Hepatocyte (in vitro differentiated cells): ENCODE measurements around the gene SORCS3. TPM values are rescaled to one million over a fixed set of nuclear protein-coding genes. Genes with fewer than 3 reads are reported as not detected.

Experiments
- DNase-seq: peaks from one replicate; pipeline ENCODE4 v3.0.0-alpha.2; 2016; ENCODE audit warnings: low spot score
- H2AFZ ChIP-seq: fragments of 200-600 bp; sonication (generic); 2 replicates; pipeline ENCODE4 v1.6.0; 2016; ENCODE audit warnings: antibody characterized with exemption, mild to moderate bottlenecking
- H3K27ac ChIP-seq: fragments of 200-600 bp; sonication (generic); 2 replicates; pipeline ENCODE4 v1.5.1; 2016; ENCODE audit warnings: mild to moderate bottlenecking
- H3K27me3 ChIP-seq: fragments of 200-600 bp; sonication (generic); 2 replicates; pipeline ENCODE4 v1.6.1; 2016
- H3K36me3 ChIP-seq: fragments of 200-600 bp; sonication (generic); replicated peaks from 2 replicates; pipeline ENCODE4 v1.5.1; 2016; ENCODE audit warnings: low read depth; ENCODE audit not compliant: insufficient read depth
- H3K4me1 ChIP-seq: fragments of 200-600 bp; sonication (generic); 2 replicates; pipeline ENCODE4 v1.5.1; 2016; ENCODE audit warnings: mild to moderate bottlenecking, moderate library complexity; ENCODE audit not compliant: insufficient read depth
- H3K4me2 ChIP-seq: fragments of 200-600 bp; sonication (generic); 2 replicates; pipeline ENCODE4 v1.6.0; 2016
- H3K4me3 ChIP-seq: fragments of 200-600 bp; sonication (generic); 2 replicates; pipeline ENCODE4 v1.5.1; 2016; ENCODE audit warnings: mild to moderate bottlenecking
- H3K79me2 ChIP-seq: fragments of 200-600 bp; sonication (generic); 2 replicates; pipeline ENCODE4 v1.6.0; 2017; ENCODE audit warnings: mild to moderate bottlenecking
- H3K9me2 ChIP-seq: fragments of 200-600 bp; sonication (generic); replicated peaks from 2 replicates; pipeline ENCODE4 v1.6.0; 2017; ENCODE audit warnings: mild to moderate bottlenecking; ENCODE audit not compliant: insufficient read depth
- H3K9me3 ChIP-seq: fragments of 200-600 bp; sonication (generic); 2 replicates; pipeline ENCODE4 v1.5.1; 2016; ENCODE audit warnings: low read depth, mild to moderate bottlenecking
- H4K20me1 ChIP-seq: fragments of 200-600 bp; sonication (generic); 2 replicates; pipeline ENCODE4 v1.6.0; 2016; ENCODE audit warnings: mild to moderate bottlenecking; ENCODE audit not compliant: insufficient read depth, poor library complexity, severe bottlenecking
- EZH2 ChIP-seq: fragments of 200-600 bp; sonication (generic); IDR thresholded peaks from 2 replicates; pipeline ENCODE4 v1.6.1; 2016; ENCODE audit warnings: antibody characterized with exemption, mild to moderate bottlenecking, borderline replicate concordance
- EZH2phosphoT487 ChIP-seq: fragments of 200-600 bp; sonication (generic); IDR thresholded peaks from one replicate; pipeline ENCODE4 v1.6.1; 2018; ENCODE audit warnings: antibody characterized with exemption, mild to moderate bottlenecking, low read depth, moderate library complexity; ENCODE audit not compliant: unreplicated experiment, severe bottlenecking
- WGBS: methylation state at CpG from one replicate; pipeline ENCODE4 v1.1.6; 2016; ENCODE audit warnings: low lambda C conversion rate; ENCODE audit errors: missing lambda C conversion rate; 5-methylcytosine and 5-hydroxymethylcytosine counted together
- polyA plus RNA-seq: library from polyadenylated mRNA; unstranded; fragments of >200 nt; fragmentation: Nextera tagmentation; extraction: Ambion mirVana; gene quantifications from 2 replicates; pipeline ENCODE4 v1.2.1, GENCODE V29; 2016
- total RNA-seq: library from RNA; depleted of rRNA; stranded (reverse); fragments of >200 nt; gene quantifications from 2 replicates; pipeline ENCODE4 v1.2.3, GENCODE V29; 2014
- TF ChIP-seq, protein P1 (sequence below): fragments of 200-600 bp; sonication (generic); IDR thresholded peaks from 2 replicates; pipeline ENCODE4 v1.5.1; 2016; ENCODE audit warnings: antibody characterized with exemption, mild to moderate bottlenecking; ENCODE audit not compliant: poor library complexity

The SORCS3 gene
- total and polyA plus RNA-seq, 2 experiments from 2014 or later = 0.59 to 0.80 TPM

- WGBS = 85% methylated on average over 1 of the region's 1 CpG
- Histone ChIP-seq H3K4me2 (no peak overlapping the region), H4K20me1 (no peaks in the 10 kb centered on the region), H3K9me2 (no peaks in the 10 kb centered on the region), H3K9me3 (no peaks in the 10 kb centered on the region), H3K27me3 (no peaks in the 10 kb centered on the region), H3K36me3 (no peaks in the 10 kb centered on the region), H3K79me2 (no peaks in the 10 kb centered on the region), H2AFZ (no peak overlapping the region), H3K4me3 (no peak overlapping the region), H3K27ac (no peak overlapping the region), H3K4me1 (no peaks in the 10 kb centered on the region)
- no peak for DNase-seq
- no peak for TF ChIP-seq EZH2
- TF ChIP-seq, protein P1, sequence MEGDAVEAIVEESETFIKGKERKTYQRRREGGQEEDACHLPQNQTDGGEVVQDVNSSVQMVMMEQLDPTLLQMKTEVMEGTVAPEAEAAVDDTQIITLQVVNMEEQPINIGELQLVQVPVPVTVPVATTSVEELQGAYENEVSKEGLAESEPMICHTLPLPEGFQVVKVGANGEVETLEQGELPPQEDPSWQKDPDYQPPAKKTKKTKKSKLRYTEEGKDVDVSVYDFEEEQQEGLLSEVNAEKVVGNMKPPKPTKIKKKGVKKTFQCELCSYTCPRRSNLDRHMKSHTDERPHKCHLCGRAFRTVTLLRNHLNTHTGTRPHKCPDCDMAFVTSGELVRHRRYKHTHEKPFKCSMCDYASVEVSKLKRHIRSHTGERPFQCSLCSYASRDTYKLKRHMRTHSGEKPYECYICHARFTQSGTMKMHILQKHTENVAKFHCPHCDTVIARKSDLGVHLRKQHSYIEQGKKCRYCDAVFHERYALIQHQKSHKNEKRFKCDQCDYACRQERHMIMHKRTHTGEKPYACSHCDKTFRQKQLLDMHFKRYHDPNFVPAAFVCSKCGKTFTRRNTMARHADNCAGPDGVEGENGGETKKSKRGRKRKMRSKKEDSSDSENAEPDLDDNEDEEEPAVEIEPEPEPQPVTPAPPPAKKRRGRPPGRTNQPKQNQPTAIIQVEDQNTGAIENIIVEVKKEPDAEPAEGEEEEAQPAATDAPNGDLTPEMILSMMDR = no peak
- TF ChIP-seq EZH2phosphoT487 = no peak
Observed at GRCh38 chr10:105109164-105109563, 468.1 kb downstream of the SORCS3 start.

DNA sequence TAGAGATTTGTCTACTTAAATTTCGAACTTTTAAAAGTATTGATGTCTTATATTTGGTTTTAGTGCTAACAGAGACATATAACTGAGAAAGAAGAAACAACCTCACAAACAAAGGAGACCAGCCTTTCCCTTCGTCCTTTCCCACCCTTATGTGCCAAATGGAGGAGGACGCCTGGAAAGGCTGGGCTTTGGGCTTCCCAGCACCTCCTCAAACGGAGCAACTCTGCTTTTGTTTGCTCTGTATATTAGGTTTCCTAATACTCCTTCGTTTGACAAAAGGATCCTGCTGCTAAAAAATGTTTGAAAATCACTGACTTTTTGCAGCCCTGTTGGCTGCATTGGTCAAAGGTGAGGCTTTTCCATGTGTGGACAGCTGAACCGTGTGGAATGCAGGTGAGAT lies 471.8 kb downstream of the SORCS3 start:
- H4K20me1 ChIP-seq = no peaks in the 10 kb centered on the region
- no peaks in the 10 kb centered on the region for H3K79me2 ChIP-seq
- no peaks in the 10 kb centered on the region for H3K9me2 ChIP-seq
- H3K27me3 ChIP-seq = no peaks in the 10 kb centered on the region
- 66% methylated on average over 6 of the region's 6 CpGs for WGBS
- DNase-seq = no peak
- H3K4me3 ChIP-seq = no peak overlapping the region
- no peak for TF ChIP-seq EZH2phosphoT487
- H3K4me2 ChIP-seq = no peak overlapping the region
- H3K27ac ChIP-seq = no peak overlapping the region
- no peak overlapping the region for H2AFZ ChIP-seq
- no peaks in the 10 kb centered on the region for H3K4me1 ChIP-seq
- no peaks in the 10 kb centered on the region for H3K9me3 ChIP-seq
- no peaks in the 10 kb centered on the region for H3K36me3 ChIP-seq

GRCh38 chr10:105113666-105114065 lies 472.6 kb downstream of the SORCS3 start:
- no peak overlapping the region for H3K4me2 ChIP-seq
- no peak overlapping the region for H2AFZ ChIP-seq
- DNase-seq = no peak
- H3K27me3 ChIP-seq = no peaks in the 10 kb centered on the region
- no peak overlapping the region for H3K27ac ChIP-seq
- H3K4me1 ChIP-seq = no peaks in the 10 kb centered on the region
- no peaks in the 10 kb centered on the region for H3K9me3 ChIP-seq
- H3K79me2 ChIP-seq = no peaks in the 10 kb centered on the region
- TF ChIP-seq, protein P1 = no peak
- TF ChIP-seq EZH2 (no peak), EZH2phosphoT487 (no peak)
- no peaks in the 10 kb centered on the region for H4K20me1 ChIP-seq
- no peaks in the 10 kb centered on the region for H3K9me2 ChIP-seq
- H3K4me3 ChIP-seq = no peak overlapping the region
- H3K36me3 ChIP-seq = no peaks in the 10 kb centered on the region
- WGBS = 52% methylated on average over 3 of the region's 3 CpGs

DNA sequence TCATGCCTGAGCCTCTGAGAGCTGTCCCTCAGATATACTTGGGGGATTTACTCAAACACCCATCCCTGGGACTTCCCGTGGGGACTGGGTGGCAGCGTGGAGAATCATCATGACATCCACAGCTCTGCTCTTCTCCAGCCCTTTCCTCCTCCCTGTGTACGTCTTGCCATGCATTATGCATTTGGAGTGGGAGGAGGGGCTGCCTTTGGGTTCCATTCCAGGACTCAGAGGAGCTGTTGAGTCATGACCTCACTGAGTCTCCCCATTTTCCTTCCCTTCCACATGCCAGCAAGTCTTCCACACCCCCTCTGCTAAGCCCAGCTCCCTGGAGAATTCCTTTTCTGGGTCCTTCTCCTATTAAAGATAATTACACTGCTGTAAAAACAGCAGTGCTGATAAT lies 480.7 kb downstream of the SORCS3 start:
- no peaks in the 10 kb centered on the region for H3K79me2 ChIP-seq
- WGBS = 83% methylated on average over 3 of the region's 3 CpGs

More for the DNA sequence above, 480.7 kb downstream of the SORCS3 start:
- Histone ChIP-seq H3K4me1 (no peaks in the 10 kb centered on the region), H3K9me3 (no peaks in the 10 kb centered on the region), H3K27me3 (no peaks in the 10 kb centered on the region), H3K9me2 (no peaks in the 10 kb centered on the region), H3K4me3 (no peak overlapping the region), H3K36me3 (no peaks in the 10 kb centered on the region), H2AFZ (no peak overlapping the region), H3K4me2 (no peak overlapping the region), H4K20me1 (no peaks in the 10 kb centered on the region), H3K27ac (no peak overlapping the region)
- DNase-seq = no peak
- TF ChIP-seq, protein P1 = no peak
- TF ChIP-seq EZH2phosphoT487 (no peak), EZH2 (no peak)
